HCT116 (cell line): ENCODE measurements around the gene MAP6D1. TPM values are rescaled to one million over a fixed set of nuclear protein-coding genes. Genes with fewer than 3 reads are reported as not detected.

Experiments used
- ATAC-seq: fragments of 200-7000 bp; cut with Tn5 transposase; 2 replicates; pipeline ENCODE4 v1.9.1; 2020; ENCODE audit warnings: mild to moderate bottlenecking, moderate library complexity
- BruUV-seq: library from RNA; stranded (reverse); fragments of 400-500 nt; replicated peaks from 2 replicates; lab custom pipeline; 2021; lab: Mats Ljungman, UMichigan
- CTCF ChIA-PET: fragments of 300-600 bp; sonication (Branson Sonifier 250); formaldehyde crosslinking; loops from one replicate; lab custom pipeline; 2021; ENCODE audit warnings: antibody characterized with exemption; lab: Charles Lee
- POLR2A ChIA-PET: fragments of 300-600, 350-600 bp; sonication (Branson Sonifier 250); formaldehyde crosslinking; loops from one replicate; lab custom pipeline; 2021; ENCODE audit warnings: antibody characterized with exemption; lab: Charles Lee
- RAD21 ChIA-PET, 2 experiments: fragments of 300-600 bp; sonication (Branson Sonifier 250); formaldehyde crosslinking; loops; one replicate each; lab custom pipeline; 2023; ENCODE audit warnings: low total read pairs in 2 of 2; ENCODE audit not compliant: uncharacterized antibody in 2 of 2, unreplicated experiment in 2 of 2, low non-redundant PET in 1 of 2; lab: Charles Lee
- DNase-seq: peaks from one replicate; pipeline ENCODE4 v3.0.0-alpha.2; 2010; ENCODE audit warnings: low read depth, low spot score
- H2AFZ ChIP-seq: fragments of 200-600 bp; shearing (Covaris generic), sonication (generic); 2 replicates; pipeline ENCODE4 v1.6.1; 2017; ENCODE audit warnings: low read depth, mixed run types, mixed read lengths, antibody characterized with exemption, low read length; ENCODE audit not compliant: poor library complexity, severe bottlenecking
- H3K27ac ChIP-seq: 2 replicates; pipeline ENCODE4 v1.5.1; 2012; ENCODE audit warnings: low read depth, low read length
- H3K27me3 ChIP-seq: fragments of 200-600 bp; sonication (generic); 2 replicates; pipeline ENCODE4 v1.6.1; 2016; ENCODE audit warnings: mixed run types, low read length, mixed read lengths; ENCODE audit not compliant: insufficient read depth
- H3K36me3 ChIP-seq, 2 experiments: fragments of 200-500 bp in 1 of 2; fragments of 200-600 bp in 1 of 2; sonication (Bioruptor generic) in 1 of 2; sonication (generic) in 1 of 2; 2 replicates each; pipeline versions ENCODE4 v1.5.1 to v1.6.1; 2014 to 2016; ENCODE audit warnings: low read length in 2 of 2, inconsistent platforms in 1 of 2, mixed read lengths in 1 of 2, mixed run types in 1 of 2; ENCODE audit not compliant: insufficient read depth in 2 of 2, control insufficient read depth in 1 of 2
- H3K4me1 ChIP-seq, 2 experiments: fragments of 200-600 bp in 1 of 2; sonication (generic) in 1 of 2; 2 replicates each; pipeline versions ENCODE4 v1.5.1 to v1.6.1; 2012 to 2017; ENCODE audit warnings: low read length in 2 of 2, inconsistent platforms in 1 of 2, mild to moderate bottlenecking in 1 of 2, mixed read lengths in 1 of 2, mixed run types in 1 of 2, moderate library complexity in 1 of 2; ENCODE audit not compliant: insufficient read depth in 2 of 2, control insufficient read depth in 1 of 2
- H3K4me2 ChIP-seq: fragments of 200-600 bp; sonication (generic); 2 replicates; pipeline ENCODE4 v1.6.1; 2017; ENCODE audit warnings: mixed run types, low read length, mixed read lengths
- H3K4me3 ChIP-seq, 2 experiments: fragments of 200-600 bp in 1 of 2; sonication (generic) in 1 of 2; replicated peaks in 1 of 2; 2 replicates each; pipeline ENCODE4 v1.5.1; 2011 to 2016; ENCODE audit warnings: low read length in 2 of 2, control low read depth in 1 of 2, low read depth in 1 of 2, mild to moderate bottlenecking in 1 of 2, mixed read lengths in 1 of 2, mixed run types in 1 of 2
- H3K79me2 ChIP-seq: fragments of 200-600 bp; sonication (generic); 2 replicates; pipeline ENCODE4 v1.6.1; 2017; ENCODE audit warnings: mild to moderate bottlenecking, mixed run types, low read length, moderate library complexity, mixed read lengths; ENCODE audit not compliant: insufficient read depth
- H3K9ac ChIP-seq: fragments of 200-600 bp; sonication (generic); 2 replicates; pipeline ENCODE4 v1.6.1; 2016; ENCODE audit warnings: low read length, mixed read lengths
- H3K9me2 ChIP-seq: fragments of 200-600 bp; sonication (generic), shearing (Covaris generic); 2 replicates; pipeline ENCODE4 v1.6.1; 2017; ENCODE audit warnings: mixed run types, mild to moderate bottlenecking, moderate library complexity; ENCODE audit not compliant: insufficient read depth
- H3K9me3 ChIP-seq, 2 experiments: fragments of 200-500 bp in 1 of 2; fragments of 200-600 bp in 1 of 2; sonication (Bioruptor generic) in 1 of 2; sonication (generic) in 1 of 2; 2 replicates each; pipeline ENCODE4 v1.6.1; 2014 to 2017; ENCODE audit warnings: low read length in 2 of 2, mixed read lengths in 2 of 2, inconsistent platforms in 1 of 2, low read depth in 1 of 2, mild to moderate bottlenecking in 1 of 2, mixed run types in 1 of 2, moderate library complexity in 1 of 2; ENCODE audit not compliant: control insufficient read depth in 1 of 2, insufficient read depth in 1 of 2
- H4K20me1 ChIP-seq: fragments of 200-600 bp; sonication (generic), shearing (Covaris generic); 2 replicates; pipeline ENCODE4 v1.6.1; 2017; ENCODE audit warnings: mixed run types, mild to moderate bottlenecking, moderate library complexity; ENCODE audit not compliant: insufficient read depth
- CEBPB ChIP-seq: IDR thresholded peaks from 2 replicates; pipeline ENCODE4 v1.6.1; 2012; ENCODE audit warnings: low read depth
- ELF1 ChIP-seq: IDR thresholded peaks from 2 replicates; pipeline ENCODE4 v1.6.1; 2012; ENCODE audit warnings: low read depth, borderline replicate concordance
- EZH2phosphoT487 ChIP-seq: fragments of 200-600 bp; IDR thresholded peaks from 2 replicates; pipeline ENCODE4 v1.6.1; 2018; ENCODE audit warnings: antibody characterized with exemption, borderline replicate concordance
- POLR2A ChIP-seq: IDR thresholded peaks from 2 replicates; pipeline ENCODE4 v1.7.0; 2011; ENCODE audit warnings: borderline replicate concordance; ENCODE audit not compliant: insufficient read depth, insufficient read length; ENCODE audit errors: extremely low read depth
- POLR2AphosphoS5 ChIP-seq: IDR thresholded peaks from 2 replicates; pipeline ENCODE4 v1.6.1; 2011; ENCODE audit warnings: mild to moderate bottlenecking, low read depth, low read length, moderate library complexity
- RAD21 ChIP-seq: IDR thresholded peaks from 2 replicates; pipeline ENCODE4 v1.6.1; 2012; ENCODE audit warnings: low read depth, mild to moderate bottlenecking
- REST ChIP-seq: IDR thresholded peaks from 2 replicates; pipeline ENCODE4 v1.6.1; 2012; ENCODE audit warnings: low read depth
- SIN3A ChIP-seq: IDR thresholded peaks from 2 replicates; pipeline ENCODE4 v1.6.1; 2012; ENCODE audit warnings: low read depth
- TCF7L2 ChIP-seq: IDR thresholded peaks from 2 replicates; pipeline ENCODE4 v1.7.0; 2011; ENCODE audit warnings: borderline replicate concordance, inconsistent platforms; ENCODE audit not compliant: insufficient read depth, insufficient read length; ENCODE audit errors: extremely low read depth
- ZBTB33 ChIP-seq: IDR thresholded peaks from 2 replicates; pipeline ENCODE4 v1.6.1; 2011; ENCODE audit warnings: mild to moderate bottlenecking, low read length, moderate library complexity; ENCODE audit not compliant: insufficient replicate concordance; ENCODE audit errors: extremely low read depth
- intact Hi-C: fragments of 100-400 bp; cut with micrococcal nuclease; formaldehyde crosslinking; loops from 2 replicates; pipeline ENCODE4 v1.10.0; 2022
- total RNA-seq: library from RNA; stranded (reverse); gene quantifications from one replicate; pipeline ENCODE4 v1.2.1, GENCODE V29; 2021; ENCODE audit not compliant: unreplicated experiment

MAP6D1 gene
- total RNA-seq, 1 experiment from 2014 or later = 5.3 TPM

- no peak overlapping the region for H3K9ac ChIP-seq
- no peak overlapping the region for H2AFZ ChIP-seq
- intact Hi-C loops = no loop called here
- peaks cover 0 to 4% of the 10 kb centered on the region in 2 experiments; a peak in 1 of 4 replicates for H3K36me3 ChIP-seq
- H3K27me3 ChIP-seq = no peaks in the 10 kb centered on the region
- RAD21 ChIA-PET = no interaction called here
- POLR2A ChIA-PET = no interaction called here
- H3K27ac ChIP-seq = peak overlapping the region; percentile 76; the same call in 1 of the 2 replicates
- no peak for ATAC-seq
- no peaks in the 10 kb centered on the region for H4K20me1 ChIP-seq
- no peak overlapping the region for H3K4me3 ChIP-seq
- H3K4me1 ChIP-seq = peaks cover 7 to 15% of the 10 kb centered on the region in 2 experiments; a peak in 3 of 4 replicates
- no peaks in the 10 kb centered on the region for H3K9me3 ChIP-seq
- peaks cover 4% of the 10 kb centered on the region; the same call in 1 of the 2 replicates for H3K79me2 ChIP-seq
- no peak for DNase-seq
- H3K9me2 ChIP-seq = no peaks in the 10 kb centered on the region
- CTCF ChIA-PET = interaction anchor here (1.3 to 1.9 kb wide), 2 partner anchors 58 to 69 kb away, joined by 3 to 9 read pairs; partner anchors contain the start of gene PARL
- H3K4me2 ChIP-seq = no peak overlapping the region
- TF ChIP-seq SIN3A (no peak), TCF7L2 (no peak), POLR2AphosphoS5 (no peak), POLR2A (no peak), EZH2phosphoT487 (no peak), CEBPB (no peak), REST (no peak), ZBTB33 (no peak), ELF1 (no peak), RAD21 (no peak)
- BruUV-seq = TSS peak; percentile 3
Measured at GRCh38 chr3:183826448-183827250, 1.3 kb upstream of the MAP6D1 start.
